GM23338 (cell line): ENCODE results near the gene LAPTM5. TPM values are rescaled to one million over a fixed set of nuclear protein-coding genes. Genes with fewer than 3 reads are reported as not detected.

Source experiments
- ATAC-seq: fragments of 200-7000 bp; cut with Tn5 transposase; 3 replicates; pipeline ENCODE4 v1.9.1; 2020
- DNase-seq: peaks from one replicate; pipeline ENCODE4 v3.0.0-alpha.2; 2015; ENCODE audit warnings: low spot score
- H2AFZ ChIP-seq: fragments of 200-600 bp; sonication (generic); 2 replicates; pipeline ENCODE4 v1.8.0; 2016; ENCODE audit warnings: antibody characterized with exemption, mild to moderate bottlenecking, moderate library complexity
- H3F3A ChIP-seq: fragments of 200-600 bp; sonication (generic); replicated peaks from 2 replicates; pipeline ENCODE4 v1.8.0; 2017; ENCODE audit warnings: antibody characterized with exemption, mixed run types, low read depth
- H3K27ac ChIP-seq: fragments of 200-600 bp; sonication (generic); 2 replicates; pipeline ENCODE4 v1.6.1; 2016; ENCODE audit warnings: low read depth
- H3K27me3 ChIP-seq: fragments of 200-600 bp; sonication (generic); 2 replicates; pipeline ENCODE4 v1.8.0; 2016; ENCODE audit warnings: mild to moderate bottlenecking, mixed run types, moderate library complexity; ENCODE audit not compliant: insufficient read depth
- H3K36me3 ChIP-seq: fragments of 200-600 bp; sonication (generic); 2 replicates; pipeline ENCODE4 v1.8.0; 2016; ENCODE audit warnings: mild to moderate bottlenecking; ENCODE audit not compliant: insufficient read depth
- H3K4me1 ChIP-seq: fragments of 200-600 bp; sonication (generic); 2 replicates; pipeline ENCODE4 v1.8.0; 2016; ENCODE audit warnings: mild to moderate bottlenecking, moderate library complexity; ENCODE audit not compliant: insufficient read depth
- H3K4me2 ChIP-seq: fragments of 200-600 bp; sonication (generic); 2 replicates; pipeline ENCODE4 v1.7.1; 2017; ENCODE audit warnings: mixed run types
- H3K4me3 ChIP-seq: fragments of 200-600 bp; sonication (generic); 2 replicates; pipeline ENCODE4 v1.6.1; 2016; ENCODE audit warnings: mixed run types
- H3K79me2 ChIP-seq: fragments of 200-600 bp; sonication (generic); replicated peaks from 2 replicates; pipeline ENCODE4 v1.8.0; 2017; ENCODE audit warnings: mild to moderate bottlenecking; ENCODE audit not compliant: insufficient read depth
- H3K9me2 ChIP-seq: fragments of 200-600 bp; sonication (generic); 2 replicates; pipeline ENCODE4 v1.8.0; 2017; ENCODE audit not compliant: insufficient read depth
- H4K20me1 ChIP-seq: fragments of 200-600 bp; sonication (generic); replicated peaks from 2 replicates; pipeline ENCODE4 v1.8.0; 2017; ENCODE audit warnings: mild to moderate bottlenecking; ENCODE audit not compliant: insufficient read depth
- H3K27ac Mint-ChIP-seq: 2 replicates; pipeline ENCODE4 v1.8.0; 2020; ENCODE audit warnings: inconsistent platforms, mild to moderate bottlenecking, moderate library complexity, mixed read lengths
- H3K27me3 Mint-ChIP-seq: 3 replicates; pipeline ENCODE4 v1.8.0; 2022; ENCODE audit warnings: low read depth, mild to moderate bottlenecking, moderate library complexity, mixed read lengths, inconsistent platforms; ENCODE audit not compliant: insufficient read depth, poor library complexity
- H3K36me3 Mint-ChIP-seq: 3 replicates; pipeline ENCODE4 v1.8.0; 2021; ENCODE audit warnings: low read depth, mild to moderate bottlenecking, inconsistent platforms, moderate library complexity, mixed read lengths
- H3K4me1 Mint-ChIP-seq: 3 replicates; pipeline ENCODE4 v1.8.0; 2020; ENCODE audit warnings: mild to moderate bottlenecking, inconsistent platforms, mixed read lengths
- H3K4me3 Mint-ChIP-seq: 3 replicates; pipeline ENCODE4 v1.8.0; 2021; ENCODE audit warnings: moderate library complexity, mild to moderate bottlenecking, inconsistent platforms, mixed read lengths
- H3K9me3 Mint-ChIP-seq: 3 replicates; pipeline ENCODE4 v1.8.0; 2020; ENCODE audit warnings: moderate library complexity, mild to moderate bottlenecking, inconsistent platforms, mixed read lengths
- CREB1 ChIP-seq: fragments of 250-450 bp; sonication (Bioruptor Pico); IDR thresholded peaks from 2 replicates; pipeline ENCODE4 v1.5.0; 2020; ENCODE audit warnings: low read depth, mild to moderate bottlenecking, moderate library complexity
- EZH2 ChIP-seq: fragments of 200-600 bp; sonication (generic); IDR thresholded peaks from one replicate; pipeline ENCODE4 v1.8.0; 2017; ENCODE audit warnings: antibody characterized with exemption, mild to moderate bottlenecking, low read depth; ENCODE audit not compliant: unreplicated experiment
- EZH2phosphoT487 ChIP-seq: fragments of 200-600 bp; sonication (generic); IDR thresholded peaks from one replicate; pipeline ENCODE4 v1.8.1; 2018; ENCODE audit warnings: antibody characterized with exemption; ENCODE audit not compliant: unreplicated experiment
- NANOG ChIP-seq: IDR thresholded peaks from 2 replicates; pipeline ENCODE4 v1.6.1; 2016; ENCODE audit warnings: antibody characterized with exemption, borderline replicate concordance
- polyA plus RNA-seq: library from polyadenylated mRNA; unstranded; fragments of >200 nt; fragmentation: Nextera tagmentation; extraction: Ambion mirVana; gene quantifications from 2 replicates; pipeline ENCODE4 v1.2.1, GENCODE V29; 2016
- total RNA-seq: library from RNA; depleted of rRNA; stranded (reverse); fragments of >200 nt; shearing (Covaris generic); gene quantifications from 2 replicates; pipeline ENCODE4 v1.2.3, GENCODE V29; 2014
- TF ChIP-seq, protein P1 (sequence below): IDR thresholded peaks from 2 replicates; pipeline ENCODE4 v1.6.1; 2016; ENCODE audit warnings: antibody characterized with exemption
- TF ChIP-seq, protein P2 (sequence below), 2 experiments: fragments of 200-600 bp in 1 of 2; sonication (generic) in 1 of 2; conservative IDR thresholded peaks; 2 replicates each; pipeline versions ENCODE4 v1.5.1 to v1.6.1; 2016 to 2017; ENCODE audit warnings: antibody characterized with exemption in 2 of 2, low read depth in 2 of 2, mild to moderate bottlenecking in 2 of 2, moderate library complexity in 1 of 2
- TF ChIP-seq, protein P3 (sequence below): IDR thresholded peaks from one replicate; pipeline ENCODE4 v1.6.1; 2018; ENCODE audit warnings: antibody characterized with exemption; ENCODE audit not compliant: unreplicated experiment

LAPTM5 gene
- total and polyA plus RNA-seq, 2 experiments from 2014 or later: 0.21 TPM; not detected in 1

- TF ChIP-seq, protein P1, sequence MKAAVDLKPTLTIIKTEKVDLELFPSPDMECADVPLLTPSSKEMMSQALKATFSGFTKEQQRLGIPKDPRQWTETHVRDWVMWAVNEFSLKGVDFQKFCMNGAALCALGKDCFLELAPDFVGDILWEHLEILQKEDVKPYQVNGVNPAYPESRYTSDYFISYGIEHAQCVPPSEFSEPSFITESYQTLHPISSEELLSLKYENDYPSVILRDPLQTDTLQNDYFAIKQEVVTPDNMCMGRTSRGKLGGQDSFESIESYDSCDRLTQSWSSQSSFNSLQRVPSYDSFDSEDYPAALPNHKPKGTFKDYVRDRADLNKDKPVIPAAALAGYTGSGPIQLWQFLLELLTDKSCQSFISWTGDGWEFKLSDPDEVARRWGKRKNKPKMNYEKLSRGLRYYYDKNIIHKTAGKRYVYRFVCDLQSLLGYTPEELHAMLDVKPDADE: no peak
- no peak for TF ChIP-seq CREB1
- TF ChIP-seq NANOG: no peak
- no peak for TF ChIP-seq EZH2
- TF ChIP-seq, protein P2, sequence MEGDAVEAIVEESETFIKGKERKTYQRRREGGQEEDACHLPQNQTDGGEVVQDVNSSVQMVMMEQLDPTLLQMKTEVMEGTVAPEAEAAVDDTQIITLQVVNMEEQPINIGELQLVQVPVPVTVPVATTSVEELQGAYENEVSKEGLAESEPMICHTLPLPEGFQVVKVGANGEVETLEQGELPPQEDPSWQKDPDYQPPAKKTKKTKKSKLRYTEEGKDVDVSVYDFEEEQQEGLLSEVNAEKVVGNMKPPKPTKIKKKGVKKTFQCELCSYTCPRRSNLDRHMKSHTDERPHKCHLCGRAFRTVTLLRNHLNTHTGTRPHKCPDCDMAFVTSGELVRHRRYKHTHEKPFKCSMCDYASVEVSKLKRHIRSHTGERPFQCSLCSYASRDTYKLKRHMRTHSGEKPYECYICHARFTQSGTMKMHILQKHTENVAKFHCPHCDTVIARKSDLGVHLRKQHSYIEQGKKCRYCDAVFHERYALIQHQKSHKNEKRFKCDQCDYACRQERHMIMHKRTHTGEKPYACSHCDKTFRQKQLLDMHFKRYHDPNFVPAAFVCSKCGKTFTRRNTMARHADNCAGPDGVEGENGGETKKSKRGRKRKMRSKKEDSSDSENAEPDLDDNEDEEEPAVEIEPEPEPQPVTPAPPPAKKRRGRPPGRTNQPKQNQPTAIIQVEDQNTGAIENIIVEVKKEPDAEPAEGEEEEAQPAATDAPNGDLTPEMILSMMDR (conservative IDR thresholded peaks at IDR 0.05; ENCODE audit: low read depth in 2 of 2): no peak
Measured at GRCh38 chr1:30804822-30805221, 47.2 kb upstream of the LAPTM5 start (continued).

DNA sequence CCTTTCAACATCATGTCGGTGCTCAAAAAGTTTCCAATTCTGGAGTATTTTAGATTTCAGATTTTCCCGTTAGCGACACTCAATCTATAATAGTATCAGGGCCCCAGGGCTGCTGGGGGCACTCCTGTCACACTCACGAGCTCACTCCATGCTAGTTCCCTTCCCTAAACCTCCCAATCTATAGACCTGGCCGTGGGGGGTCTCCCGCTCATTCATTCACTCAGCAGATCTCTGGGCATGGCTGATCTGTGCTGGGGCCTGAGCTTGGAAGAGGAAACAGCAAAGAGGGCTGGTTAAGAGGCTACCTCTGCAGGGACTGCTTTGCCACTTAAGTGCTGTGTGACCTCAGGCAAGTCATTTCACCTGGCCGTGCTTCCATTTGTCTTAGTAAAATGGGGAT is 46.8 kb upstream of the LAPTM5 start:
- Histone ChIP-seq H3K4me3 (no peak overlapping the region), H3F3A (no peaks in the 10 kb centered on the region), H3K79me2 (no peaks in the 10 kb centered on the region), H3K4me1 (peaks cover 21% of the 10 kb centered on the region), H3K9me2 (no peaks in the 10 kb centered on the region), H2AFZ (0 out of 2 replicates have a peak overlapping the region, but pooled peaks have one; percentile 28), H3K27ac (no peak overlapping the region), H4K20me1 (no peaks in the 10 kb centered on the region), H3K4me2 (peak overlapping the region; percentile 55; the same call in 1 of the 2 replicates), H3K27me3 (no peaks in the 10 kb centered on the region), H3K36me3 (no peaks in the 10 kb centered on the region)
- no peak overlapping the region for H3K4me3 Mint-ChIP-seq
- no peaks in the 10 kb centered on the region for H3K9me3 Mint-ChIP-seq
- H3K4me1 Mint-ChIP-seq: peaks cover 53% of the 10 kb centered on the region
- H3K27ac Mint-ChIP-seq: no peak overlapping the region
- DNase-seq (no peak), ATAC-seq (peak; percentile 58)
- H3K27me3 Mint-ChIP-seq: peaks cover 10% of the 10 kb centered on the region
- H3K36me3 Mint-ChIP-seq: no peaks in the 10 kb centered on the region
- TF ChIP-seq, protein P2 (conservative IDR thresholded peaks at IDR 0.05; ENCODE audit: low read depth in 2 of 2): peak in 1 of 2 experiments; percentile 18; a peak in 1 of 4 replicates
- no peak for TF ChIP-seq EZH2phosphoT487
- TF ChIP-seq, protein P3, sequence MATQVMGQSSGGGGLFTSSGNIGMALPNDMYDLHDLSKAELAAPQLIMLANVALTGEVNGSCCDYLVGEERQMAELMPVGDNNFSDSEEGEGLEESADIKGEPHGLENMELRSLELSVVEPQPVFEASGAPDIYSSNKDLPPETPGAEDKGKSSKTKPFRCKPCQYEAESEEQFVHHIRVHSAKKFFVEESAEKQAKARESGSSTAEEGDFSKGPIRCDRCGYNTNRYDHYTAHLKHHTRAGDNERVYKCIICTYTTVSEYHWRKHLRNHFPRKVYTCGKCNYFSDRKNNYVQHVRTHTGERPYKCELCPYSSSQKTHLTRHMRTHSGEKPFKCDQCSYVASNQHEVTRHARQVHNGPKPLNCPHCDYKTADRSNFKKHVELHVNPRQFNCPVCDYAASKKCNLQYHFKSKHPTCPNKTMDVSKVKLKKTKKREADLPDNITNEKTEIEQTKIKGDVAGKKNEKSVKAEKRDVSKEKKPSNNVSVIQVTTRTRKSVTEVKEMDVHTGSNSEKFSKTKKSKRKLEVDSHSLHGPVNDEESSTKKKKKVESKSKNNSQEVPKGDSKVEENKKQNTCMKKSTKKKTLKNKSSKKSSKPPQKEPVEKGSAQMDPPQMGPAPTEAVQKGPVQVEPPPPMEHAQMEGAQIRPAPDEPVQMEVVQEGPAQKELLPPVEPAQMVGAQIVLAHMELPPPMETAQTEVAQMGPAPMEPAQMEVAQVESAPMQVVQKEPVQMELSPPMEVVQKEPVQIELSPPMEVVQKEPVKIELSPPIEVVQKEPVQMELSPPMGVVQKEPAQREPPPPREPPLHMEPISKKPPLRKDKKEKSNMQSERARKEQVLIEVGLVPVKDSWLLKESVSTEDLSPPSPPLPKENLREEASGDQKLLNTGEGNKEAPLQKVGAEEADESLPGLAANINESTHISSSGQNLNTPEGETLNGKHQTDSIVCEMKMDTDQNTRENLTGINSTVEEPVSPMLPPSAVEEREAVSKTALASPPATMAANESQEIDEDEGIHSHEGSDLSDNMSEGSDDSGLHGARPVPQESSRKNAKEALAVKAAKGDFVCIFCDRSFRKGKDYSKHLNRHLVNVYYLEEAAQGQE: no peak
- TF ChIP-seq, protein P1: no peak
